ENCODE data around the gene SOD2. TPM values are rescaled to one million over a fixed set of nuclear protein-coding genes. Genes with fewer than 3 reads are reported as not detected.

SOD2 gene
- total RNA-seq, 4 donors from 2014 or later = 159 to 173 (median 167) TPM

DNA sequence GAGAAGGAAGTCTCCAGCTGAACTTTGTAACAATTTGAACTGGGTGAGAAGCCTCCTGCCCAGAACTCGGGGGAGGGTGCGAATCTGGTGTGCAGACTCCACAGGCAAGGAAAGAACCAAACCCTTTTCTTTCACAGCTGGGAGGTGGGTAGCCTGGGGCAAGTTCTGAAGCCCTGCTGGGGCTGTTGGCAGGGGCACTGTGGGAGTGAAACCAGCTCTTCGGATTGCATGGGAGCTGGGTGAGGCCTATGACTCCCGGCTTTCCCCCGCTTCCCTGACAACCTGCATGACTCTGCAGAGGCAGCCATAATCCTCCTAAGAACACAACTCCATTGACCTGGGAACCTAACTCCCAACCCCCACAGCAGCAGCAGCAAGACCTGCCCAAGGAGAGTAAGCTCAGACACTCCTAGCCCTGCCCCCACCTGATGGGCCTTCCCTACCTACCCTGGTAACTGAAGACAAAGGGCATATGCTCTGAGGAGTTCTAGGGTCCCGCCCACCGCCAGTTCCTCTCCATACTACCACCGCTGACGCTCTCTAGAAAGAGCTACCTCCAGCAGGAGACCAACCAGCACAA, 37.5 kb downstream of the SOD2 start:
- H3K27ac ChIP-seq = no peak overlapping the region
- H3K4me3 ChIP-seq = no peak overlapping the region
- TF ChIP-seq EP300 (IDR thresholded peaks at IDR 0.05) = no peak
- TF ChIP-seq POLR2A (IDR thresholded peaks at IDR 0.05) = no peak
- TF ChIP-seq, protein P1, sequence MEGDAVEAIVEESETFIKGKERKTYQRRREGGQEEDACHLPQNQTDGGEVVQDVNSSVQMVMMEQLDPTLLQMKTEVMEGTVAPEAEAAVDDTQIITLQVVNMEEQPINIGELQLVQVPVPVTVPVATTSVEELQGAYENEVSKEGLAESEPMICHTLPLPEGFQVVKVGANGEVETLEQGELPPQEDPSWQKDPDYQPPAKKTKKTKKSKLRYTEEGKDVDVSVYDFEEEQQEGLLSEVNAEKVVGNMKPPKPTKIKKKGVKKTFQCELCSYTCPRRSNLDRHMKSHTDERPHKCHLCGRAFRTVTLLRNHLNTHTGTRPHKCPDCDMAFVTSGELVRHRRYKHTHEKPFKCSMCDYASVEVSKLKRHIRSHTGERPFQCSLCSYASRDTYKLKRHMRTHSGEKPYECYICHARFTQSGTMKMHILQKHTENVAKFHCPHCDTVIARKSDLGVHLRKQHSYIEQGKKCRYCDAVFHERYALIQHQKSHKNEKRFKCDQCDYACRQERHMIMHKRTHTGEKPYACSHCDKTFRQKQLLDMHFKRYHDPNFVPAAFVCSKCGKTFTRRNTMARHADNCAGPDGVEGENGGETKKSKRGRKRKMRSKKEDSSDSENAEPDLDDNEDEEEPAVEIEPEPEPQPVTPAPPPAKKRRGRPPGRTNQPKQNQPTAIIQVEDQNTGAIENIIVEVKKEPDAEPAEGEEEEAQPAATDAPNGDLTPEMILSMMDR (IDR thresholded peaks at IDR 0.05) = no peak
- TF ChIP-seq POLR2AphosphoS5 (IDR thresholded peaks at IDR 0.05) = no peak
- H3K36me3 ChIP-seq = no peaks in the 10 kb centered on the region
- H3K9me3 ChIP-seq = no peaks in the 10 kb centered on the region
- WGBS = 94% methylated on average over 9 of the region's 9 CpGs
- no peak for DNase-seq (ENCODE audit: low spot score in 2 of 2)
- H3K27me3 ChIP-seq = no peaks in the 10 kb centered on the region
- H3K4me1 ChIP-seq = no peaks in the 10 kb centered on the region

DNA sequence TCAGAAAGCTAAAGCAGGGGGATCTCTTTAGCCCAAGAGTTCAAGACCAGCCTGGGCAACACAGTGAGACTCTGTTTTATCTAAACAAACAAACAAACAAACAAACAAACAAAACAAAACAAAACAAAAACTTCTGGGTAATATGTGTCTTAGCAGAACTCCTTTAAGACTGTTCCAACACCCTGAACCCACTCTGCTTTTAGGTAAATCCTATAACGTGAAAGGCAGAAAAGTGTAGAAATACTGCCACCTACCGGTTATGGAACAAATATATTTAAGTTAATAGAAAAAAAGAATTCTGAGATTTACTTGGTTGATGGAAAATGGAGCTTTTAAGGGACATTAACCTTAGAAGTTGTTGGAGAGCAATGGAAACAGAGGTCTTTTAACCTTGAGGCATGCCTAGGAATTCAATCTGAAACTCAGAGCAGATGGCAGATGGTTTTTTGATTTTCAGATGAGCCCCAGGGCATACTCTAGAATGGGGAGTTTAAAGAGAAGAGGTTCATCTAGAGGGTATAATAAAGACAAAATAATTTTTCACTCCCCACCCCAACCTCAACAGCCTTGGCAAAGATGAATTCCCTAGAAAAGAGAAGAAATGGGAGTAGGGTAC, 38.5 kb downstream of the SOD2 start:
- TF ChIP-seq EP300 (IDR thresholded peaks at IDR 0.05) = no peak
- TF ChIP-seq, protein P1 (IDR thresholded peaks at IDR 0.05) = peak; percentile 14 to 30
- Histone ChIP-seq H3K9me3 (no peaks in the 10 kb centered on the region), H3K4me3 (no peak overlapping the region), H3K27me3 (no peaks in the 10 kb centered on the region), H3K4me1 (no peaks in the 10 kb centered on the region), H3K36me3 (no peaks in the 10 kb centered on the region), H3K27ac (no peak overlapping the region)
- WGBS = 0% methylated on average over 2 of the region's 2 CpGs
- no peak for DNase-seq (ENCODE audit: low spot score in 2 of 2)

DNA sequence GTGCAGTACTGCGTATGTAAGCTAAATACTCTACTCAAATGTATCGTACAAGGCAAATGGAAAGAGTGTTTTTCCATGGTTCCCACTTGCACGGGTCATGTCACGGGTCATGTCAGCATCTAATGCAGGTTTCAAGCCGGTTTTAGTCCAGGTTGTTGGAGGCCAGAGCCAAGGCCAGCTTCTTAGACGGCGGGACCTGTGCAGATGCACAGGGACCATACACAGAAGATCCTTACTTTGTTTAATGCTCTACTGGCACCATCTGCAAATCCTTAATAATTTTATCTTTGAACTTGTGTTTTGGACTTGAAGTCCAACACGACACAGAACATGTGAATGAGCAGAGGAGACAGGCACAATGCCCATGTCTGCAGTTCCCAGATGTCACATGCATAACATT, 42.7 kb downstream of the SOD2 start:
- no peak for DNase-seq (ENCODE audit: low spot score in 2 of 2)
- 97% methylated on average over 8 of the region's 8 CpGs for WGBS
- no peaks in the 10 kb centered on the region for H3K36me3 ChIP-seq

DNA sequence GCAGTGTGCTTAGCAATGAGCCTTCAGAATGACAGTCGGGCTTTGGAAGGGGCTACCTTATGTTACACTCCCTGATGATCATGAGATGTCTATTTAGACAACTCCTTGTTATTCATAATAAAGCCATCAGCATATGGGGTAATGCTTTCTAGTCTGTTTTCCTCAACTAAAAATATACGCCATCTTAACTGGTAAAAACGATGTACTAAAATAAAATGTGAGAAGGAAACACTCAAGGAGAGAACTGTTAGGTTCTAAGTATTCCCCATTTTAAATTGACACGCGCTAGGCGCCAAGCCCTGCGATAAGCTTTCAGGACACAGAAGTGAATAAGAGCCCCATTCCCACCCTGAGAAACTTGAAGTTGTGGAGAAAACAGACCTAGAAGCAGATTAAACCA, 43.6 kb downstream of the SOD2 start:
- H3K9me3 ChIP-seq = no peaks in the 10 kb centered on the region
- WGBS = 98% methylated on average over 7 of the region's 7 CpGs
- TF ChIP-seq, protein P1 (IDR thresholded peaks at IDR 0.05) = no peak
- TF ChIP-seq POLR2AphosphoS5 (IDR thresholded peaks at IDR 0.05) (no peak), EP300 (IDR thresholded peaks at IDR 0.05) (no peak), POLR2A (IDR thresholded peaks at IDR 0.05) (no peak)
- H3K36me3 ChIP-seq = no peaks in the 10 kb centered on the region
- H3K4me3 ChIP-seq = no peak overlapping the region
- no peak for DNase-seq (ENCODE audit: low spot score in 2 of 2)
- no peaks in the 10 kb centered on the region for H3K27me3 ChIP-seq
- H3K4me1 ChIP-seq = no peaks in the 10 kb centered on the region
- H3K27ac ChIP-seq = no peak overlapping the region

More for the DNA sequence above, 42.7 kb downstream of the SOD2 start:
- H3K27ac ChIP-seq = no peak overlapping the region
- no peaks in the 10 kb centered on the region for H3K9me3 ChIP-seq
- H3K27me3 ChIP-seq = no peaks in the 10 kb centered on the region
- TF ChIP-seq POLR2AphosphoS5 (IDR thresholded peaks at IDR 0.05) (no peak), POLR2A (IDR thresholded peaks at IDR 0.05) (no peak), EP300 (IDR thresholded peaks at IDR 0.05) (no peak)
- TF ChIP-seq, protein P1 (IDR thresholded peaks at IDR 0.05) = no peak
- H3K4me1 ChIP-seq = no peaks in the 10 kb centered on the region
- H3K4me3 ChIP-seq = no peak overlapping the region

DNA sequence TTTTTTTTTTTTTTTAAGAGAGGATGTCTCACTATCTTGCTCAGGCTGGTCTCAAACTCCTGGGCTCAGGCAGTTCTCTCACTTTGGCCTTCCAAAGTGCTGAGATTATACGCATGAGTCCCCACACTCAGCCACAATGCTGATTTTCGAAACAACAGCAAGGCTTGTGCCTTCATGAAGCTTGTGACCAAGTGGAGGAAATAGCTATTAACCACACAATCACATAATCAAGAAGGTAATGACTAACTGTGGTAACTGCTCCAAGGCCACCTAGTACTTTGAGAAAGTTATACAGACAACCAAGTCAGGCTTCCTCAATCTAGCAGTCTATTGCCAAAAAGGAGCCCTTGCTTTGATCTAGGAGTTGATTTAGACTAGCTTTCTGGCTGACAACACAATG, 46.3 kb downstream of the SOD2 start:
- no peaks in the 10 kb centered on the region for H3K36me3 ChIP-seq
- H3K9me3 ChIP-seq = no peaks in the 10 kb centered on the region
- H3K27ac ChIP-seq = no peak overlapping the region
- H3K4me3 ChIP-seq = no peak overlapping the region
- TF ChIP-seq, protein P1 (IDR thresholded peaks at IDR 0.05) = no peak
- TF ChIP-seq POLR2A (IDR thresholded peaks at IDR 0.05) (no peak), EP300 (IDR thresholded peaks at IDR 0.05) (no peak), POLR2AphosphoS5 (IDR thresholded peaks at IDR 0.05) (no peak)
- H3K4me1 ChIP-seq = no peaks in the 10 kb centered on the region
- WGBS = 96% methylated on average over 2 of the region's 2 CpGs
- DNase-seq (ENCODE audit: low spot score in 2 of 2) = no peak
- no peaks in the 10 kb centered on the region for H3K27me3 ChIP-seq
